Mucosa of descending colon (tissue), 3 donors: Measurements from ENCODE around the gene SARS2. TPM values are rescaled to one million over a fixed set of nuclear protein-coding genes. Genes with fewer than 3 reads are reported as not detected.

Experiments used
- ATAC-seq: fragments of 200-7000 bp; cut with Tn5 transposase; one replicate; pipeline ENCODE4 v1.9.1; 2020; ENCODE audit warnings: mild to moderate bottlenecking, moderate library complexity
- DNase-seq, 3 donors: peaks; one replicate each; pipeline ENCODE4 v3.0.0-alpha.2; 2020
- H3K36me3 ChIP-seq: fragments of 200-600 bp; one replicate; pipeline ENCODE4 v1.8.0; 2021; ENCODE audit warnings: low read depth, mild to moderate bottlenecking
- H3K4me1 ChIP-seq: fragments of 200-600 bp; one replicate; pipeline ENCODE4 v1.8.0; 2021; ENCODE audit warnings: low read depth, mild to moderate bottlenecking
- H3K4me3 ChIP-seq: fragments of 200-600 bp; one replicate; pipeline ENCODE4 v1.8.0; 2021; ENCODE audit warnings: mild to moderate bottlenecking
- H3K9me3 ChIP-seq: fragments of 200-600 bp; one replicate; pipeline ENCODE4 v1.8.0; 2021; ENCODE audit warnings: mild to moderate bottlenecking
- intact Hi-C, 2 donors: fragments of 100-400 bp; cut with DNase I in 1 of 2; cut with micrococcal nuclease in 1 of 2; formaldehyde crosslinking; loops; one replicate each; pipeline versions ENCODE4 v1.11.0 to v1.11.1; 2022; cut with DNase I, micrococcal nuclease
- total RNA-seq, 3 donors: library from RNA; stranded (reverse); fragmentation: NEBNext Ultra II Directional in 2 of 3; extraction: Animal tissue kit (Norgen Biotek cat#: 25700) in 2 of 3; gene quantifications; one replicate each; pipeline versions ENCODE4 v1.2.1 to v1.2.4, GENCODE V29; 2021 to 2023
- TF ChIP-seq, protein P1 (sequence below): fragments of 200-600 bp; IDR thresholded peaks from one replicate; pipeline ENCODE4 v1.8.0; 2022; ENCODE audit warnings: antibody characterized with exemption, mild to moderate bottlenecking
- donor health status: DM: no; HTN: no; CAD: no; lungs with moderate emphysema.
- donor health status: DM: no; HTN: no; CAD: no.
- donor health status: DM: no; HTN: yes; CAD: no.

SARS2 gene
- total RNA-seq, 3 donors from 2014 or later = 20.4 to 32.4 (median 21.8) TPM

DNA sequence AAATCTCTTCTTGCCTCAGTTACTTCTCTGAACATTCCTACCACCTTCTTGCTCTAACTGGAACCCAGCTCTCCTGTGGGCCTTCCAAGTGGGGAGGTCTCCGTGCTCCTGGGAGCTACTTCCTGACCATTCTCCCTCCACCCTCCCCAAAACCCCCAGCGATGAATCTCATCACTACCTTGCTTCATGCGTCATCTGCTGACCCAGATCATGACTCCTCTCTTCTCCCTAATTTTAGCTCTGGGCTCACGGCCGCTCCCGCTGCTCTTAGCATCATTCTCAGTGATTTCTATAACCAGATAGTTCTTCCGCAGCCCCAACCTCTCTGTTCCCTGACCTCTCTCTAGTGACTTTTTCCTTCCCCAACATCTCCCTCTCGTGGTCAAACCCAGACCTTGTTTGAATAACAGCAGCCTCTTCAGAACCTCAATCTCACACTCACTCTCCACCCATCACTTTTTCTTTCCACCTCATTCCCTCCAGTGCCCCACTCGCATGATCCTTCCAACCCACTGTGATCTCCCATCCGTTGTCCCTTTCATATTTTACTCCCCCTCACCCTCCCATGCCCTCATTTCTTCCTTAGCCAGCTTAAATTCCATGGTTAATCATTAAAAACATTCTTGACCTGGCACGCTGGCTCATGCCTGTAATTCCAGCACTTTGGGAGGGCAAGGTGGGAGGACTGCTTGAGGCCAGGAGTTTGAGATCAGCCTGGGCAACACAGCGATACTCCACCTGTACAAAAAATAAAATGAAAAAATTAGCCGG is 22.0 kb upstream of the SARS2 start:
- H3K9me3 ChIP-seq = no peaks in the 10 kb centered on the region
- intact Hi-C loops = no loop called here
- DNase-seq = peak in 1 of 3 donors; percentile 65
- H3K4me3 ChIP-seq = no peak overlapping the region
- ATAC-seq = peak; percentile 74
- TF ChIP-seq, protein P1, sequence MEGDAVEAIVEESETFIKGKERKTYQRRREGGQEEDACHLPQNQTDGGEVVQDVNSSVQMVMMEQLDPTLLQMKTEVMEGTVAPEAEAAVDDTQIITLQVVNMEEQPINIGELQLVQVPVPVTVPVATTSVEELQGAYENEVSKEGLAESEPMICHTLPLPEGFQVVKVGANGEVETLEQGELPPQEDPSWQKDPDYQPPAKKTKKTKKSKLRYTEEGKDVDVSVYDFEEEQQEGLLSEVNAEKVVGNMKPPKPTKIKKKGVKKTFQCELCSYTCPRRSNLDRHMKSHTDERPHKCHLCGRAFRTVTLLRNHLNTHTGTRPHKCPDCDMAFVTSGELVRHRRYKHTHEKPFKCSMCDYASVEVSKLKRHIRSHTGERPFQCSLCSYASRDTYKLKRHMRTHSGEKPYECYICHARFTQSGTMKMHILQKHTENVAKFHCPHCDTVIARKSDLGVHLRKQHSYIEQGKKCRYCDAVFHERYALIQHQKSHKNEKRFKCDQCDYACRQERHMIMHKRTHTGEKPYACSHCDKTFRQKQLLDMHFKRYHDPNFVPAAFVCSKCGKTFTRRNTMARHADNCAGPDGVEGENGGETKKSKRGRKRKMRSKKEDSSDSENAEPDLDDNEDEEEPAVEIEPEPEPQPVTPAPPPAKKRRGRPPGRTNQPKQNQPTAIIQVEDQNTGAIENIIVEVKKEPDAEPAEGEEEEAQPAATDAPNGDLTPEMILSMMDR = no peak
- H3K4me1 ChIP-seq = peaks cover 5% of the 10 kb centered on the region
- H3K36me3 ChIP-seq = no peaks in the 10 kb centered on the region

DNA sequence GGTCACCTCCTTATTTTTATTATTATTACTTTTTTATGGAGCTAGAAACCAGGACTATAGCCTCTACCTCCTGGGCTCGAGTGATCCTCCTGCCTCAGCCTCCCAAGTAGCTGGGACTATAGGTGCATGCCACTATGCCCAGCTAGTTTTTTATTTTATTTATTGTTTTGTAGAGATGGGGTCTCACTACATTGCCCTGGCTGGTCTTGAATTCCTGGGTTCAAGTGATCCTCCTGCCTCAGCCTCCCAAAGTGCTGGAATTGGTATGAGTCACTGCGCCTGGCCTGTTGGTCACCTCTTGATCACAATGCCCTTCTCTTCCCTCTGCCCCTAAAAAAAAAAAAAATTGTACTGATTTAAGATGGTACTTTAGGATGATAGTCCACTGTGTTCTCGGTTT is 20.6 kb upstream of the SARS2 start:
- TF ChIP-seq, protein P1 = no peak
- H3K4me3 ChIP-seq = no peak overlapping the region
- H3K4me1 ChIP-seq = peaks cover 5% of the 10 kb centered on the region
- intact Hi-C loops = no loop called here
- no peaks in the 10 kb centered on the region for H3K36me3 ChIP-seq
- no peaks in the 10 kb centered on the region for H3K9me3 ChIP-seq
- no peak for DNase-seq
- ATAC-seq = no peak

DNA sequence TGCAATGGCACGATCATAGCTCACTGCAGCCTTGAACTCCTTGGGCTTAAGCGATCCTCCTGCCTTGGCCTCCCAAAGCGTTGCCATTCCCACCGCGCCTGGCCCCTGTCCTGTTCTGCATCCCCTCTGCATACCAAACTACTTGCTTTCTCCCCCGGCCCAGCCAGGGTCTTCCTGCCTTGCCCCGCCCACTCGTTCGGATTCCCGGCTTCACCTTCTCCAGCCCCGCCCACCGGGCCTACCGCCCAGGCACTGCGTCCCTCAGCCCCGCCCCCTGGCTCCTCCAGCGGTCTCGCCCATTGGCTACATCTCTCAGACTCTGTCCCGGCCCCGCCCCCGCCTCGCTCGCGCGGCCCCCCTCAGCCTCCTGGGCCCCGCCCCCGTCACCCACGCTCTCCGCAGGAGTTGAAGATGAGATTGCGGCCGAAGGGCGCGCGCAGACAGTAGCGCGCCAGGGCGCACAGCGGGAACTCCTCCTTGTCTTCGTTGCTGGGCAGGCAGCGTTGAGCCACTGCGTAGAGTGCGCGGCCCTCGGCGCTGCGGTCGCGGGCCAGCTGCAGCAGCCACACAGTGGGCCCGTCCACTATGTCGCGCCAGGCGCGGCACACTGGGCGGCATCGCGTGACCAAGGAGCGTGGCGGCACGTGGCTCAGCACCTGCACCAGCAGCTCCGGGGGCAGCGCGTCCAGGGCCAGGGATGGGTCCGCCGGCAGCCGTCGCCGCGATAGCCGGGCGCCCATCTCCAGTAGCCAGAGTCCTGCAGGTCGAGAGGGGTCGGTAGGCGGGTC is 19.2 kb upstream of the SARS2 start:
- intact Hi-C loops = no loop called here

DNA sequence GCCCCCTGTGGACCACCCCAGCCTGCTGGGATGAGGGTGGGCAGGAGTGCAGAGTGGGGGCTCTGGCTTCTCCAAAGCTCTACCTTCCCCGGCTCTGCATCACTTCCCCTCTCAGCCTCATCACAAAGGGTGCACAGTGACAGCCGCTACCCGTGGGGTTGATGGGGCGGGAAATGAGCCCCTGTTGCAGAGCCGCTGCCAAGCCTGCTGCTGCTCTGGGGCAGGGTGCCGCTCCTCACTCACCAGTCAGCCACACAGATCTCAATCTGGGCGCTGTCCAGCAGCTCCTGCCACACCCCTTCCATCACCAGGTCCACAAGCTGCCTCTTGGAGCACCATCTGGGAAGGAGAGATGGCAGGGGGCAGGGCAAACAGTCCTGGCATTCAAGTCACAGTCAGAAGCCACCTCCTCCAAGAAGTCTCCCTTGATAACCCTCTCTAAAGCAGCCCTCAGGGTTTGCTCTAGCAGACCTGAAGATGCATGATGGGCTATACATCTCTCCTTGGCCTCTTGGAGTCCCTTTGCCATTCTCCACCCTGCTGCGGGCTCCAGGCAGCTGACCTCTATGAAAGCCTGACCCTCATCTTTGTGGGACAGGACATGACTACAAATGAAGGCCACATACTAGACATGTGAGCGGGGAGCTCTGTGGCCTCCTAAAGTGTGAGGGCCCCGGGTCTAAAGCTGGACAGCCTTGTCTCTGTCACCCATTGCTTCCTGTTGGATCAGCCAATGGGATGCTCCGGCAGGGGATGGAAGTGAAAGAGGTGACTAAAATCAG is 15.9 kb upstream of the SARS2 start:
- DNase-seq = no peak
- H3K36me3 ChIP-seq = no peaks in the 10 kb centered on the region
- no peak overlapping the region for H3K4me3 ChIP-seq
- H3K4me1 ChIP-seq = peaks cover 5% of the 10 kb centered on the region
- intact Hi-C loops = no loop called here
- peak; percentile 31 for ATAC-seq
- TF ChIP-seq, protein P1 = no peak
- no peaks in the 10 kb centered on the region for H3K9me3 ChIP-seq

More for the DNA sequence above, 19.2 kb upstream of the SARS2 start:
- ATAC-seq = peak; percentile 91
- Histone ChIP-seq H3K9me3 (no peaks in the 10 kb centered on the region), H3K4me3 (no peak overlapping the region), H3K4me1 (peaks cover 5% of the 10 kb centered on the region), H3K36me3 (no peaks in the 10 kb centered on the region)
- peak; percentile 79 to 86 (median 85) for DNase-seq
- TF ChIP-seq, protein P1 = no peak

DNA sequence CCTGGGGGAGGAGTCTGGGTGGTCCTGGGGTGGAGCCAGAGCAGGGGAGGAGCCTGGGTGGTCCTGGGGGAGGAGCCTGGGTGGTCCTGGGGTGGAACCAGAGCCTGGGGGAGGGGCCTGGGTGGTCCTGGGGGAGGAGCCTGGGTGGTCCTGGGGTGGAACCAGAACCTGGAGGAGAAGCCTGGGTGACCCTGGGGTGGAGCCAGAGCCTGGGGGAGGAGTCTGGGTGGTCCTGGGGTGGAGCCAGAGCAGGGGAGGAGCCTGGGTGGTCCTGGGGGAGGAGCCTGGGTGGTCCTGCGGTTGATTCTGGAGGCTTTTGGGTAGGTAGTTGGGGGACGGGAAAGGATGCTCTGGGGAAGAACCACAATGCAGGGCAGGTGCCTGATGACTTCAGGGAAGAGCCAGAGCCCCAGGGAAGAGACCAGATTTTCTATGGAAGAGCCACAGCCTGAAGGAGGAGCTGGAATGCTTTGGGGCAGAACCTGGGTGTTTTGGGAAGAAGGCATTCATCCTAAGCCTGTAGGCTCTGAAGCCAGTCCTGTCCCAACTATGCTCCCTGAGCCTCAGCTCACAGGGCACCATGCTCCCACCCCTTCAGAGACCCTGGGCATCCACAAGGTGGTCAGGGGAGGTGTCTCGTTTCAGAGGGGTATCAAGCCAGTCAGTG is 15.1 kb upstream of the SARS2 start:
- Histone ChIP-seq H3K36me3 (no peaks in the 10 kb centered on the region), H3K9me3 (no peaks in the 10 kb centered on the region), H3K4me3 (no peak overlapping the region), H3K4me1 (peaks cover 5% of the 10 kb centered on the region)
- TF ChIP-seq, protein P1 = no peak
- ATAC-seq = no peak
- intact Hi-C loops = no loop called here
- no peak for DNase-seq
